Loucy (cell line): ENCODE results near the gene GABPA.

Source experiments
- EZH2phosphoT487 ChIP-seq: fragments of 200-600 bp; IDR thresholded peaks from 2 replicates; pipeline ENCODE4 v1.6.1; 2018; ENCODE audit warnings: antibody characterized with exemption, mild to moderate bottlenecking, moderate library complexity, borderline replicate concordance
- TF ChIP-seq, protein P1 (sequence below): fragments of 200-600 bp; sonication (generic); conservative IDR thresholded peaks from 2 replicates; pipeline ENCODE4 v1.5.1; 2014; ENCODE audit warnings: mild to moderate bottlenecking, antibody characterized with exemption, low read length

DNA sequence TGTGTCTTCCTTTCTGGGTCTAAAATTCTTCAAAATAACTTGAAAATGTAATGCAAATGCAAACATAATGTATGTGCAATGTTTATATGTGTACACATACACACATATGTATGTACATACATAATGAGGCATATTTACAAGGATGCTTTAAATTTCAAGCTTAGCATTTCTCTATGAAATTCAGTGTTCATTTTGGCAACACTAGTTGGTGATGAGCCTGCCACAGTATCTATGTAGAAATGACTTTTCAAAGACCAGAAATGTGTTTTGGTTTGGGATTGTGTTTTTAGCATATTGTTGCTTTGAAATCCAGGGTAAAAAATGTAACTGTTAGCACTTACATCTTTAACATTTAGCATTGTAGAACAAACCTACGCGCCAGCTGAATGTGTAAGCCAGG, 10.1 kb downstream of the GABPA start:
- TF ChIP-seq, protein P1, sequence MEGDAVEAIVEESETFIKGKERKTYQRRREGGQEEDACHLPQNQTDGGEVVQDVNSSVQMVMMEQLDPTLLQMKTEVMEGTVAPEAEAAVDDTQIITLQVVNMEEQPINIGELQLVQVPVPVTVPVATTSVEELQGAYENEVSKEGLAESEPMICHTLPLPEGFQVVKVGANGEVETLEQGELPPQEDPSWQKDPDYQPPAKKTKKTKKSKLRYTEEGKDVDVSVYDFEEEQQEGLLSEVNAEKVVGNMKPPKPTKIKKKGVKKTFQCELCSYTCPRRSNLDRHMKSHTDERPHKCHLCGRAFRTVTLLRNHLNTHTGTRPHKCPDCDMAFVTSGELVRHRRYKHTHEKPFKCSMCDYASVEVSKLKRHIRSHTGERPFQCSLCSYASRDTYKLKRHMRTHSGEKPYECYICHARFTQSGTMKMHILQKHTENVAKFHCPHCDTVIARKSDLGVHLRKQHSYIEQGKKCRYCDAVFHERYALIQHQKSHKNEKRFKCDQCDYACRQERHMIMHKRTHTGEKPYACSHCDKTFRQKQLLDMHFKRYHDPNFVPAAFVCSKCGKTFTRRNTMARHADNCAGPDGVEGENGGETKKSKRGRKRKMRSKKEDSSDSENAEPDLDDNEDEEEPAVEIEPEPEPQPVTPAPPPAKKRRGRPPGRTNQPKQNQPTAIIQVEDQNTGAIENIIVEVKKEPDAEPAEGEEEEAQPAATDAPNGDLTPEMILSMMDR, result no peak
- TF ChIP-seq EZH2phosphoT487, result no peak
